ENCODE measurements around the gene TMEM52.
"Not testable (repeated sequence)": the region's sequence is repeated elsewhere in the genome, so short reads cannot be mapped to it uniquely, and the experiment has no call there.

TMEM52 gene

DNA sequence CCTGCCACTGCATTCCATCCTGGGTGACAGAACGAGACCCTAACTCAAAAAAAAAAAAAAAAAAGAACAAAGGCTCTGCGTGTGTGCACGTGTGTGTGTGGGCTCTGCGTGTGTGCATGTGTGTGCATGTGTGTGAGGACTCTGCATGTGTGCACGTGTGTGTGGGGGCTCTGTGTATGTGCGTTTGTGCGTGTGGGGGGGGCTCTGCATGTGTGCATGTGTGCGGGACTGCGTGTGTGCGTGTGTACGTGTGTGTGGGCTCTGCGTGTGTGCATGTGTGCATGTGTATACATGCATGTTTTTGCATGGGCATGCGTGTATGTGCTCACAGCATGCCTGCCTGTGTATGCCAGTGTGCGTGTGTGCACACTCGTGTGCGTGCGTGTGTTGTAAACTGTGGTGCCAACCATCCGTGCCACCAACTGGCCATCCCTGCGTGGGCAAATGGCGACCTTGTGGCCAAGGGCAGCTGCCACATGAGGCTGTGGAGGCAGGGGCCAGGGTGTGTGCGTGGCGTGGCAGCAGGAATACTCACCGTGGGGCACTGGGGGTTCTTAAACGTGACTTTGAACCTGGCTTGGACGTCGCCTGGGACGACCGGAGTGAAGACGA lies 26.8 kb upstream of the TMEM52 start:
- DNase-seq: no peak

- peak; percentile 71 for DNase-seq
Measured at GRCh38 chr1:1943834-1944570, 24.9 kb upstream of the TMEM52 start.

DNA sequence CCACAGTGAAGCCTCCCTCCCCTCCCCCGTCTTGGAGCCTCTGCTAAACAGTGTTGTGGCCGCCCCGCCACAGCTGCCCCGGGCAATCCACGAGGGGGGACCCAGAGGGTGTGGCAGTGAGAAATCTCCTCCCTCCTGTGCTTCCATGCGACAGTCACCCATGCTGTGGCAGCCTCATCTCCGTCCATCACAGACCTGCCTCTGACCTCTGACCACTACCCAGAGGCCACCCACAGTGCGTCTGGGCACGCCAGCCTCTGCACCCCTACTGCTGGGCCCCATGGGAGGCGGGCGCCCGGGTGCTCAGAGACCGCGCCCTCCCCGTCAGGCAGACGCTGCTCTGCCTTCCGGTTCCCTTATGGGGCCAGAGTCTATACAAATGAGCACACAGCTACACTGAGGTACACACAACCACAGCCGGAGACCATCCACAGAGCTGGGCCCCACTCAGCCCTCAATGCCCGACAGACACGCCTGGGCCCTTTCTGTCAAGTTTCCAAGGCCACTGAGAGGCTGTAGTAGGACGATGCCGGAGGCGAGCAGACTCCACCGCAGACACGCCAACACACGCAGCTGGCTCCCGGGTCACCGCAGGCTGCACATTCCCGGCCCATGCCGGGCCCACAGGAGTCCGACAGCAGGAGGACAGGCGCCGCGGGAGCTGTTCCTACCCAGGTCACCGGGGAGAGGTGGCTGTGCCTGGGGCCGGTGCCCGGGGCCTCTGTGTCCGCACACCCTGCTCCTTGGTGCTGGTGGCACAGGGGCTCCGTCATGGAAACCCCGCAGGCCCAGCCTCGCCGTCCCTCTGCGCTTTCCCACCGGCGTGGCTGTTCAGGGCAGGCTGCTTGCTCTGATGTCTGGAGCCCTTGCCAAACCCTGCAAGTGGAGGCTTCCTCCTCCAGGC lies 23.9 kb upstream of the TMEM52 start:
- no peak for DNase-seq

DNA sequence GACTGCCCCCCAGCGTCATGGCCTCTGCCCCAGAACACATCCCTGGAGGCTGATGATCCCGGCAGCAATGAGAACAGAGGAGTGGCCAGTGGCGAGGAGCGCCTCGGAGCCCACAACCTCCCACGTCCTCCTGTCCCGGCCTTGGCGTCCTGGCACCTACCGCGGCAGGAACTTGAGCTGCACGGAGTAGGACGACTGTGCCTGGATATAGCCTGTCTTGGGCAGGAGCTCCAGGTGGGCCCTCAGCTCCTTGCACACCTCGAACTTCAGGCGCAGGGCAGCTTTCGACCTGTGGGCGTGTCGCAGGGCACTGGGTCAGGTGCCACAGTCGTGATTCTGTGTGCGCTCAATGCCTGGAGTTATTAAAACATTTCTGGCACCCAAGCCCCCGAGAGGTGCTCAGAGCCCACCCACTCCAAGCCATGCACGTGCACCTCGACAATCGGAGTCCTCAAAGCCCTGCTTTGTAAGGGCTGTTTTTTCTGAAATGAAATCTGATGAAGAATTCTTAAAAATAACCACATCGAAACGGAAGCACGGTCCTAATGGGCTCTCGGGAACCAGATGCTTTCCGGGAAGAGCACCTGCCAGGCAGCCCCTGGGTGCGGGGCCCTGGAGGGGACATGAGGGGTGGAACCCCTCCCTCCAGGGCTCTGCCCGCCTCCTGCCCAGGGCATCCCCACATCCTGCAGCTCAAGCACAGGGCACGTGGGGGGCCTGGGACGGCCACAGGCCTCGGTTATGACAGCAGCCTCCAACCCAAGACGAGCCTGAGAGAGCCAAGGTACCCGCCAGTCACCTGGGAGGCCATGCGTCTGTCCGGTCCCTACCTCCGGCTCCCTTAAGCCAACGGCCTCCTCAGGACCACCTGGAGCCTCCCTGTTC lies 23.0 kb upstream of the TMEM52 start:
- DNase-seq: no peak

DNA sequence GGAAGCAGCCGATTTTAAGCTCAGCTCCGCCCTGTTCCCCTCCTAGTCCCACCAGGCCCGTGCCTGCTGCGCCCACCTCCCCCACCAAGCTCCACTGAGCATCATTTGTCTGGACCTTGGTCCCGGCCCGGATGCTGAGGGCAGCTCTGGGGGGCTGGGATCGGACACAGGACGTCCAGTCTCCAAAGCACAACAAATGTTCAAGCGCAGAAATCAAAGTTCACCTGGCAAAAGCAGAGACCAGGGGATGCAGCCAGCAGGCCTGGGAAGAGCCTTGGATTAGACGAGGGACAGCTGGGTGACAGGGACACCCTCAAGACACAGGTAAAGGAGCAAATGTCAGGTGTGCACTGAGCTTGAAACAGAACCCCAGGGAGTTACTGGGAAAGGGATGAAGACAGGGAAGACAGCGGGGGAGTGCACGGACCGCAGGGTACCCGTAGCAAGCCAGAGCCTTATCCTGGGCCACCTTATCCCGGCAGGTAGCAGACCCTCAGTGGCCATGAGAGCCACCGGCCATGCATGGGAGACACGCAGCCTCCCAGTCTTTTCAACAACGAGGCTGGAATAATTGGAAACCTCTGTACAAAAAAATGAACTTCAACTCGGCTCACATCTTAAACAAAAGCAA lies 22.2 kb upstream of the TMEM52 start:
- DNase-seq: no peak

GRCh38 chr1:1940123-1940425 lies 21.0 kb upstream of the TMEM52 start:
- DNase-seq: no peak

GRCh38 chr1:1939296-1940122 lies 20.4 kb upstream of the TMEM52 start:
- DNase-seq: no peak

GRCh38 chr1:1938613-1939295 lies 19.7 kb upstream of the TMEM52 start:
- DNase-seq: no peak

GRCh38 chr1:1938276-1938573 lies 19.1 kb upstream of the TMEM52 start:
- DNase-seq: no peak

DNA sequence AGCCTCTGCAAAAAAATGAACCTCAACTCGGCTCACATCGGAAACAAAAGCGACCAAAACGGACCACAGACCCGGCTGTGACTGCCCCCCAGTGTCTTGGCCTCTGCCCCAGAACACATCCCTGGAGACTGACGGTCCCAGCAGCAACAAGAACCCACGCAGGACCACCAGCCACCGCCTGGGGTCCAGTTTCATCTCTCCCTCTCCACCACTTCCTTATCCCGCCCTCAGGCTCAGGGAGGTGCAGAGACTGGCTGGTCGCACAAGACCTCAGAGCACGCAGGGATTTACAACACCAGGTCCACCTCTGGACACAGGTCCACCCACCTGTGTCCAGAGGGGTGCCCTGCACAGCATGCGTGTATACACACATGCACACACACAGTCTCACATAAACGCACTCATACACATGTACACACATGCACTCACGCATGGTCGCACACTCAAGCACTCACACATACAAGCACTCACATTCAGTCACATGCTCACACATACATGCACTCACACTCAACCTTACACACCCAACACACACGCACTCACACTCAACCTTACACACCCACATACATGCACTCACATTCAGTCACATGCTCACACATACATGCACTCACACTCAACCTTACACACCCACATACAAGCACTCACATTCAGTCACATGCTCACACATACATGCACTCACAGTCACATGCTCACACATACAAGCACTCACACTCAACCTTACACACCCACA lies 18.6 kb upstream of the TMEM52 start:
- no peak for DNase-seq

GRCh38 chr1:1937061-1937460 lies 18.0 kb upstream of the TMEM52 start:
- DNase-seq: no peak

DNA sequence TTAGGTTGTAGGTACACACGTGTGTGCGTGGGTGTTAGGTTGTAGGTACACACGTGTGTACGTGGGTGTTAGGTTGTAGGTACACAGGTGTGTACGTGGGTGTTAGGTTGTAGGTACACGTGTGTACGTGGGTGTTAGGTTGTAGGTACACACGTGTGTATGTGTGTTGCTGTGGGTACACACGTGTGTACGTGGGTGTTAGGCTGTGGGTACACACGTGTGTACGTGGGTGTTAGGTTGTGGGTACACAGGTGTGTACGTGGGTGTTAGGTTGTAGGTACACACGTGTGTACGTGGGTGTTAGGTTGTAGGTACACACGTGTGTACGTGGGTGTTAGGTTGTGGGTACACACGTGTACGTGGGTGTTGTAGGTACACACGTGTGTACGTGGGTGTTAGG lies 15.8 kb upstream of the TMEM52 start:
- DNase-seq: not testable (repeated sequence)

GRCh38 chr1:1929639-1930545 lies 10.8 kb upstream of the TMEM52 start:
- DNase-seq: no peak

DNA sequence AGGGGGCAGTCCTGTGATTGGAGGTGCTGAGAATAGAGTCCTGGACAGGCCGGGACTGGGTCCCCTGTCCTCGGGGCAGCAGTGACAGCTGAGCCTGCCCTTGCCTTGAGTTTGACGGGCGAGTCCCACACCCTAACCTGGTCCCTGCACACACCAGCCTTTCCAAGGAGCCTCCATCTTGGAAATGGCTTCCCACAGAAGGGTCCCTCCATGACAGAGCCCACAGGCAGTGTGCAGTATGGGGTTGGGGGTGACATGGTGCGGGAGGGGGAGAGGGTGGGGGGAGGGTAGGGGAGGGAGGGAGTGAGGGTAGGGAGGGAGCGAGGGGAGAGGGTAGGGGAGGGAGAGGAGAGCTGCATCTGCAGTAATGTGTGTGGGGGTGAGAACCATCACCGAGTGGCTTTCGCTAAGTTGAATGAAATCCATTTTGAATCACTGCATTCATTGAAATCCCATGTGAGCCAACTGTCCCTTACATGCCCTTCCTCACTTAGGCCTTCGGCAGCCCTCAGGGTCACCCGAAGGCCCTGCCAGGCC lies 10.1 kb upstream of the TMEM52 start:
- DNase-seq: no peak

DNA sequence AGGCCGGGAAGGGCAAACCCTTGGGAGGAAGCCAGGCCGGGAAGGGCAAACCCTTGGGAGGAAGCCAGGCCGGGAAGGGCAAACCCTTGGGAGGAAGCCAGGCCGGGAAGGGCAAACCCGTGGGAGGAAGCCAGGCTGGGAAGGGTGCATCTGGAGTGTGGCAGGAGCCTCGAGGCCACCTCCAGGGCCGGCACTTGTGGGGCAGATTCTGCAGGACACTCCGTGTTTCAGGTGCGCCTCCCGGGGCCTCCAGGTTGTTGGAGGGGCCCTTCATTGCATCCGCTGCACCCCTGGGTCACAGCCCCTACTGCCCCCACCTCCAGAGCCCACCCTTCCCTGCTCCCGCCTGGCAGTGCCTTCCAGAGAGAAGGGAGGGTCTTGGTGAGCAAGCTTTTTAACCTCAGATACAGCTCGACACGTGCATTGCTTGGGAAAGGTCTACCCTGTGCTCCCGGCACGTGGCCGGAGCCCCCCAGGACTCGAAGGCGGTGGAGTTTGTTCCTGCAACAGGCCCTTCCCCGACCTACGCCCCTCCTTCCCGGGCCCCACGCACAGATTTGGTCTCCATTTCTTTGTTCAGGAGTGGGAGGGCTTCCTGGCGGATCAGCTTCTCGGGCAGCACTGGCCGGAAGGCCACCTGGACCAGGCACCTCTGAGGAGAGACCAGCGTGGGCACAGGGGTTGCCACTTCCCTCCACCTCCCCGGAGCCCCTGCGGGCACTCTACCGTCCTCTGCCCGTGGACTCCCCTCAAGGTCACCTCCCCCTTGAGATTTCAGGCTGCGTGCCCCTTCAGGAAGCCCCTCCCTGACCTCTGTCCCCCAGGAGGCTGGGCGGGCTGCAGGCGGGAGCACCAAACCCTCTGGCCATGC lies 9.4 kb upstream of the TMEM52 start:
- DNase-seq: no peak

GRCh38 chr1:1927751-1928150 lies 8.7 kb upstream of the TMEM52 start:
- no peak for DNase-seq

DNA sequence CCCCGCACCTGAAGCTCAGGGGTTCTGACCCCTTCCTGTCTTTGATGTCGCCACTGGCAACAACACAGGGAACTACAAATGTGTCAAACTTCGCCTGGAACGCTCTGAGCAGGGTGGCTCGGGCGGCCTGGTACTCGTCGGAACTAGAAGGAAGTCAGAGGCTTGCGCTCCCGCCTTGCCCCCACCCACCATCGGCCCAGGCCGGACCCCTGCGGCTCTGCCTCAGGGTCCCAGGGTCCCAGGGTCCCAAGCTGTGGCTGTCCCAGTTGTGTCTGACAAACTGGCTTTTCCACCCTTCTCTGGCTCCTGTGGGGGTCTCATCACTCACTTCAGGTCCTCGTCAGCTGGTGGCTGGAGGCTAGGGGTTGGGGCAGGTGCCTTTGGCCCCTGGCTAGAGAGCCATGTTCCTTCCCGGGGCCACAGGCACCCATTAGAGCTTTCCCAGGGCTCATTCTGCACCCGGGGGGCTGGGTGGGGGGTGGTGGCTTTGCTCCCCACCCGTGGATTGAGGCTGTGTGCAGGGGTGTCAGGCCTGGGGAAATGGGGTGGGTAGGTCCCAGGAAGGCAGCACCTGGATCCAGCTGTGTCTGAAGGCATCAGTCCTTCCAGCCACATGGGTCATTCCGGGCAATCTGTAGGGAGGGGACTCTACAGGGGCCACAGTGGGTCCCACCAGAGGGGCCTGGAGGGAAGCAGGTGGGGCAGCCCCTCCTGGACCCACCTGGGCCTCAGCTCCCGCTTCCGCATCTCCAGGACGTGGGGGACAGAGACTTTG lies 8.0 kb upstream of the TMEM52 start:
- no peak for DNase-seq
